Hypothalamus (tissue), 51 donors: ENCODE measurements around the gene IFTAP.
"Not testable (repeated sequence)": the region's sequence is repeated elsewhere in the genome, so short reads cannot be mapped to it uniquely, and the experiment has no call there.

ENCODE experiments used
- DNase-seq, 51 donors: peaks; one replicate each; lab custom pipeline; 2025; lab: John Stamatoyannopoulos, UW

The IFTAP gene

GRCh38 chr11:36594316-36594989 is at the start of gene IFTAP:
Gene IFTAP (plus strand): TSS chr11:36594502. CDS start chr11:36610104, 15,602 bp downstream.
- DNase-seq, result peak in 50 of 51 donors; percentile 5 to 93 (median 51)

GRCh38 chr11:36550385-36551115 is 43.8 kb upstream of the IFTAP start:
- no peak for DNase-seq

GRCh38 chr11:36557390-36557789 is 36.9 kb upstream of the IFTAP start:
- not testable (repeated sequence) for DNase-seq

GRCh38 chr11:36557991-36558390 is 36.3 kb upstream of the IFTAP start:
- DNase-seq, result no peak

GRCh38 chr11:36558571-36559413 is 35.5 kb upstream of the IFTAP start:
- DNase-seq, result no peak

- peak in 28 of 51 donors; percentile 3 to 68 (median 25) for DNase-seq
Measured at GRCh38 chr11:36564376-36565030, 29.8 kb upstream of the IFTAP start.

- DNase-seq, result no peak
Measured at GRCh38 chr11:36565031-36565610, 29.2 kb upstream of the IFTAP start.

- DNase-seq, result no peak
Measured at GRCh38 chr11:36566407-36567053, 27.8 kb upstream of the IFTAP start.

GRCh38 chr11:36567694-36568093 is 26.6 kb upstream of the IFTAP start, which contains the start of gene RAG1:
Gene RAG1 (plus strand): TSS chr11:36568007. CDS start chr11:36573305, 5,298 bp downstream.
- no peak for DNase-seq

- DNase-seq, result no peak
Measured at GRCh38 chr11:36569095-36569494, 25.2 kb upstream of the IFTAP start.

- no peak for DNase-seq
Measured at GRCh38 chr11:36574486-36574885, 19.8 kb upstream of the IFTAP start.

GRCh38 chr11:36577373-36577772 is 16.9 kb upstream of the IFTAP start:
- DNase-seq, result no peak

- DNase-seq, result no peak
Measured at GRCh38 chr11:36577859-36578258, 16.4 kb upstream of the IFTAP start.

- DNase-seq, result no peak
Measured at GRCh38 chr11:36578458-36578857, 15.8 kb upstream of the IFTAP start.

GRCh38 chr11:36581536-36581935 is 12.8 kb upstream of the IFTAP start:
- DNase-seq, result no peak

GRCh38 chr11:36583667-36584066 is 10.6 kb upstream of the IFTAP start:
- DNase-seq, result no peak

GRCh38 chr11:36586543-36586942 is 7.8 kb upstream of the IFTAP start:
- DNase-seq, result no peak

- no peak for DNase-seq
Measured at GRCh38 chr11:36588099-36588498, 6.2 kb upstream of the IFTAP start.

GRCh38 chr11:36590513-36590912 is 3.8 kb upstream of the IFTAP start:
- no peak for DNase-seq

- DNase-seq, result no peak
Measured at GRCh38 chr11:36591433-36591832, 2.9 kb upstream of the IFTAP start.
